ENCODE results near the gene C4BPA.

GRCh38 chr1:207073906-207074820 lies 29.9 kb upstream of the C4BPA start:
- TF ChIP-seq EP300 (IDR thresholded peaks at IDR 0.05) (no peak), CTCF (IDR thresholded peaks at IDR 0.05) (no peak), POLR2A (IDR thresholded peaks at IDR 0.05) (no peak)
